ENCODE results near the gene CASQ2.

The CASQ2 gene

DNA sequence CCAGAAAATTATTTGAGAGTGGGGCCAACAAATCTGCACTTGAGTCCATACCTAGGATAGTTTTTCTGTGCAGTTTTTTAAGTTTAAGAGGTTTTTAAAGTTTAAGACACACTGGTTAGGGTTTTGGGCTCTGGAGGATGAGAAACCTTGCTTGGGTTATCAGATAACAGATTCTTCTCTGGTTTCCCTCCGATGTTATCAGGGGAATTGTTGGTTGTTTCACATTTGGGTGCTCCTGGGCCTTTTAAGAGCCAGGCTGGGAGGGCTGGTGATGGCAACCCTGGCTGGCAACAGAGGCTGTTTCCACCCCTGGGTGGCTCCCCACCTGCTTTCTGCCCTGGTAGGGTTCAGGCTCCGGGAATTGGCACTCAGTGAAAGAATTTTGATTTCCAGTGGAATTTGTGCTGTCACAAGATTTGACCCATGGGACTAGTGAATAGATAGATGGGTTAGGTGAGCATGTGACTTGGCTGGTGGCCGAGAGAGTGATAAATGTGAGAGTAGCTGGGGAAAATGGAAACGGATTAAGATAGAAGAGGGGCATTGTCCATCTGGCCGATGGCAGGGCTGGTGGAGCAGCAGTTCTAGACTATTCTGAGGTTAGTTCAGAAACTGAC, 111.9 kb downstream of the CASQ2 start:
- Histone ChIP-seq H3K4me2 (ENCODE audit: insufficient read depth, low read length, poor library complexity, severe bottlenecking) (no peak overlapping the region), H2BK12ac (ENCODE audit: low read length) (no peak overlapping the region), H4K8ac (ENCODE audit: low read depth, low read length) (no peak overlapping the region), H2AK5ac (ENCODE audit: low read depth, low read length) (no peak overlapping the region), H2BK120ac (ENCODE audit: low read depth, low read length) (no peak overlapping the region), H3K79me1 (ENCODE audit: low read depth, low read length) (no peaks in the 10 kb centered on the region), H3K18ac (ENCODE audit: low read length) (no peak overlapping the region), H3K14ac (ENCODE audit: low read length) (no peak overlapping the region), H4K91ac (ENCODE audit: low read depth, low read length, poor library complexity) (no peak overlapping the region), H2BK15ac (ENCODE audit: low read length) (no peak overlapping the region), H2BK5ac (ENCODE audit: low read length) (no peak overlapping the region), H3K36me3 (replicated peaks in 1 of 2; ENCODE audit: control insufficient read depth in 2 of 2, insufficient read depth in 2 of 2, low read length in 2 of 2) (peaks cover 1 to 30% of the 10 kb centered on the region in 2 donors), H3K23ac (ENCODE audit: low read depth, low read length, poor library complexity) (no peak overlapping the region), H3K4ac (ENCODE audit: low read length) (no peak overlapping the region), H3K4me3 (ENCODE audit: low read length in 2 of 2) (no peak overlapping the region), H3K9me3 (replicated peaks in 1 of 2; ENCODE audit: control insufficient read depth in 2 of 2, insufficient read depth in 1 of 2, low read depth in 1 of 2, low read length in 2 of 2) (no peaks in the 10 kb centered on the region), H3K27me3 (ENCODE audit: control insufficient read depth in 3 of 3, insufficient read depth in 3 of 3, low read depth in 1 of 3, low read length in 3 of 3) (no peaks in the 10 kb centered on the region), H3K9ac (ENCODE audit: low read depth, low read length, poor library complexity) (no peak overlapping the region), H3K4me1 (ENCODE audit: control insufficient read depth in 2 of 2, insufficient read depth in 1 of 2, low read depth in 1 of 2, low read length in 2 of 2) (peaks cover 7 to 8% of the 10 kb centered on the region in 2 donors), H2AFZ (ENCODE audit: low read length) (no peak overlapping the region), H3K27ac (replicated peaks; ENCODE audit: low read length) (no peak overlapping the region)
- DNase-seq (ENCODE audit: low spot score): no peak
- WGBS, 2 donors (ENCODE audit: extremely low coverage in 2 of 2, insufficient read length in 2 of 2, insufficient replicate concordance in 1 of 2): no CpG with 5 or more reads among the region's 5 CpGs

DNA sequence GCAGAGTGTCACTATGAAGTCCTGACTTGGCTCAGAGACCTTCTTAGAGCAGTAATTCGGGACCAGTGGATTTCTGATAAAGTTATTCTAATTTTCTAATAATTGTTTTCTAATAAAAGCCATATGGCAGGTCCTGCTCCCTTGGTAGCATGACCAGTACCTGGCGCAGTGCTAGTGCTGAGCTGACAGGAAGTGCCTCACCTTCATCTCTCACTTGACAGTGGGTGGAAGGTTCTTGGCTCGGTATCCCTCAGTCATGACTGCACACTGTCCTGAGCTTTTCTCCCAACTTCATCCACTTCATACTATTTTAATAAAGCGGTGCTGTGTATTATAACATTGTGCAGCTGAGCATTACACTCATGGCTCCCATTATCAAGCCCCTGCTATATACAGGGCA, 112.6 kb downstream of the CASQ2 start:
- Histone ChIP-seq H3K36me3 (replicated peaks in 1 of 2; ENCODE audit: control insufficient read depth in 2 of 2, insufficient read depth in 2 of 2, low read length in 2 of 2) (peaks cover 1 to 28% of the 10 kb centered on the region in 2 donors), H2AK5ac (ENCODE audit: low read depth, low read length) (no peak overlapping the region), H3K9me3 (replicated peaks in 1 of 2; ENCODE audit: control insufficient read depth in 2 of 2, insufficient read depth in 1 of 2, low read depth in 1 of 2, low read length in 2 of 2) (no peaks in the 10 kb centered on the region), H3K4me2 (ENCODE audit: insufficient read depth, low read length, poor library complexity, severe bottlenecking) (no peak overlapping the region), H2AFZ (ENCODE audit: low read length) (no peak overlapping the region), H3K27ac (replicated peaks; ENCODE audit: low read length) (no peak overlapping the region), H3K4me1 (ENCODE audit: control insufficient read depth in 2 of 2, insufficient read depth in 1 of 2, low read depth in 1 of 2, low read length in 2 of 2) (peaks cover 10% of the 10 kb centered on the region in 2 donors), H4K8ac (ENCODE audit: low read depth, low read length) (no peak overlapping the region), H2BK12ac (ENCODE audit: low read length) (no peak overlapping the region), H3K4ac (ENCODE audit: low read length) (no peak overlapping the region), H3K4me3 (ENCODE audit: low read length in 2 of 2) (no peak overlapping the region), H3K18ac (ENCODE audit: low read length) (no peak overlapping the region), H3K79me1 (ENCODE audit: low read depth, low read length) (no peaks in the 10 kb centered on the region), H2BK5ac (ENCODE audit: low read length) (no peak overlapping the region), H3K14ac (ENCODE audit: low read length) (no peak overlapping the region), H3K9ac (ENCODE audit: low read depth, low read length, poor library complexity) (no peak overlapping the region), H4K91ac (ENCODE audit: low read depth, low read length, poor library complexity) (no peak overlapping the region), H2BK15ac (ENCODE audit: low read length) (no peak overlapping the region), H3K27me3 (ENCODE audit: control insufficient read depth in 3 of 3, insufficient read depth in 3 of 3, low read depth in 1 of 3, low read length in 3 of 3) (no peaks in the 10 kb centered on the region), H2BK120ac (ENCODE audit: low read depth, low read length) (no peak overlapping the region), H3K23ac (ENCODE audit: low read depth, low read length, poor library complexity) (no peak overlapping the region)
- WGBS, 2 donors (ENCODE audit: extremely low coverage in 2 of 2, insufficient read length in 2 of 2, insufficient replicate concordance in 1 of 2): no CpG with 5 or more reads among the region's 4 CpGs
- DNase-seq (ENCODE audit: low spot score): no peak

DNA sequence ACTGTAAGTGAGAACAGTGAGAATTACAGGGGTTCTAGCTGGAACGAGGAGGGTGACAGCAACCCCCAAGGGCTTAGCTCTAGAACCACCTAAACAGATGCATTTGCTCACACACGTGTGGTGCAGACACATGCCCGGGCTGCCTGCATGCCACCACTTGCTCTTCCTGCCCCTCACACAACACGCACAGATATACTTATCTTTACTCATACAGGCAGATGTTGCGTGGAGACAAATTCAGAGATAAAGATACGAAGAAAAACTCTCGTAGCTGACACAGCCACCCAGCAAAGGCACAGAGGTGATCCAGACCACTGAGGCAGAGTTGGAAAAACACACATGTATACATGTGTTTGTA, 113.2 kb downstream of the CASQ2 start:
- Histone ChIP-seq H2BK5ac (ENCODE audit: low read length) (peak overlapping the region; percentile 33), H3K18ac (ENCODE audit: low read length) (peak overlapping the region; percentile 53), H3K4ac (ENCODE audit: low read length) (no peak overlapping the region), H3K4me2 (ENCODE audit: insufficient read depth, low read length, poor library complexity, severe bottlenecking) (no peak overlapping the region), H3K14ac (ENCODE audit: low read length) (no peak overlapping the region), H2AFZ (ENCODE audit: low read length) (no peak overlapping the region), H3K9me3 (replicated peaks in 1 of 2; ENCODE audit: control insufficient read depth in 2 of 2, insufficient read depth in 1 of 2, low read depth in 1 of 2, low read length in 2 of 2) (no peaks in the 10 kb centered on the region), H3K9ac (ENCODE audit: low read depth, low read length, poor library complexity) (no peak overlapping the region), H3K36me3 (replicated peaks in 1 of 2; ENCODE audit: control insufficient read depth in 2 of 2, insufficient read depth in 2 of 2, low read length in 2 of 2) (peaks cover 0 to 23% of the 10 kb centered on the region in 2 donors), H2BK15ac (ENCODE audit: low read length) (no peak overlapping the region), H3K4me3 (ENCODE audit: low read length in 2 of 2) (no peak overlapping the region), H3K4me1 (ENCODE audit: control insufficient read depth in 2 of 2, insufficient read depth in 1 of 2, low read depth in 1 of 2, low read length in 2 of 2) (peaks cover 12 to 17% of the 10 kb centered on the region in 2 donors), H4K91ac (ENCODE audit: low read depth, low read length, poor library complexity) (no peak overlapping the region), H3K23ac (ENCODE audit: low read depth, low read length, poor library complexity) (no peak overlapping the region), H4K8ac (ENCODE audit: low read depth, low read length) (no peak overlapping the region), H3K79me1 (ENCODE audit: low read depth, low read length) (no peaks in the 10 kb centered on the region), H2AK5ac (ENCODE audit: low read depth, low read length) (no peak overlapping the region), H3K27me3 (ENCODE audit: control insufficient read depth in 3 of 3, insufficient read depth in 3 of 3, low read depth in 1 of 3, low read length in 3 of 3) (no peaks in the 10 kb centered on the region), H3K27ac (replicated peaks; ENCODE audit: low read length) (no peak overlapping the region), H2BK12ac (ENCODE audit: low read length) (no peak overlapping the region), H2BK120ac (ENCODE audit: low read depth, low read length) (no peak overlapping the region)
- whole genome bisulfite sequencing, 2 donors (ENCODE audit: extremely low coverage in 2 of 2, insufficient read length in 2 of 2, insufficient replicate concordance in 1 of 2): no CpG with 5 or more reads among the region's 7 CpGs
- DNase-seq (ENCODE audit: low spot score): no peak

DNA sequence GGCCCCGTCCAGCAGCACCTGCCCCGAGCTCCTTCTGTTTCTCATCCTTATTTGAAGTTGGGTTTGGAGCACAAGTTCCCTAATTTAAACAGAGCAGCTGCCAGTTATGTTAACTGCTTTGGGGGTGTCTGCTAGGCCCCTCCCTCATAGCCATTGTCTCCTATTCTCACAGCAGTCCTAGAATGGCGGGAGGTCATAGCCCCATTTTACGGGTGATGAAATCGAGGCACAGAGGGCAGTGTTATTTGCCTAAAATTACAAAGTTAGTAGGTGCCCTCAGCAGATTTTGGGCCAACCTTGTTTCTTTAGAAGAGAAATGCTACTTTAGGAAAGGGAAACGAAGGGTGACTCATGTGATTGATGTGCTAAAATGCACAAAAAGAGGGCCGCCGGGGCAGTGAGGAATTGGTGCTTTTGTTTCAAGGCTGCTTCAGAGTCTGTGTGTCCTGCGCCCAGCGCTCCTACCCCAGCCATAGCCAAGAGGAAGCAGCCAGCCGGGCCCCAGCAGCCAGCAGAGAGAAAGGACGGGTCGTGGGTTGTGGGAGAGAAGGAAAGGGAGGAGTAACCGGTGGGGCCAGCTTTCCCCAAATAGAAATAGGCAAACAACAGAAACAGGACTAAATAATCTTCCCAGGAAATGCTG, 113.7 kb downstream of the CASQ2 start:
- no peak overlapping the region for H4K8ac ChIP-seq (ENCODE audit: low read depth, low read length)
- DNase-seq (ENCODE audit: low spot score): no peak
- no peak overlapping the region for H3K4me2 ChIP-seq (ENCODE audit: insufficient read depth, low read length, poor library complexity, severe bottlenecking)
- H3K14ac ChIP-seq (ENCODE audit: low read length): no peak overlapping the region
- H2AFZ ChIP-seq (ENCODE audit: low read length): no peak overlapping the region
- no peaks in the 10 kb centered on the region for H3K9me3 ChIP-seq (replicated peaks in 1 of 2; ENCODE audit: control insufficient read depth in 2 of 2, insufficient read depth in 1 of 2, low read depth in 1 of 2, low read length in 2 of 2)
- no peak overlapping the region for H3K27ac ChIP-seq (replicated peaks; ENCODE audit: low read length)
- no peak overlapping the region for H3K23ac ChIP-seq (ENCODE audit: low read depth, low read length, poor library complexity)
- no peak overlapping the region for H2AK5ac ChIP-seq (ENCODE audit: low read depth, low read length)
- H3K4ac ChIP-seq (ENCODE audit: low read length): no peak overlapping the region
- H3K18ac ChIP-seq (ENCODE audit: low read length): no peak overlapping the region
- no peak overlapping the region for H2BK15ac ChIP-seq (ENCODE audit: low read length)
- no peak overlapping the region for H2BK12ac ChIP-seq (ENCODE audit: low read length)
- H2BK120ac ChIP-seq (ENCODE audit: low read depth, low read length): no peak overlapping the region
- no peak overlapping the region for H4K91ac ChIP-seq (ENCODE audit: low read depth, low read length, poor library complexity)
- peak overlapping the region; percentile 33 for H2BK5ac ChIP-seq (ENCODE audit: low read length)
- H3K79me1 ChIP-seq (ENCODE audit: low read depth, low read length): no peaks in the 10 kb centered on the region
- no peak overlapping the region for H3K9ac ChIP-seq (ENCODE audit: low read depth, low read length, poor library complexity)
- H3K4me1 ChIP-seq (ENCODE audit: control insufficient read depth in 2 of 2, insufficient read depth in 1 of 2, low read depth in 1 of 2, low read length in 2 of 2): peaks cover 16 to 22% of the 10 kb centered on the region in 2 donors
- no CpG with 5 or more reads among the region's 14 CpGs for WGBS, 2 donors (ENCODE audit: extremely low coverage in 2 of 2, insufficient read length in 2 of 2, insufficient replicate concordance in 1 of 2)
- peaks cover 0 to 21% of the 10 kb centered on the region in 2 donors for H3K36me3 ChIP-seq (replicated peaks in 1 of 2; ENCODE audit: control insufficient read depth in 2 of 2, insufficient read depth in 2 of 2, low read length in 2 of 2)
- no peaks in the 10 kb centered on the region for H3K27me3 ChIP-seq (ENCODE audit: control insufficient read depth in 3 of 3, insufficient read depth in 3 of 3, low read depth in 1 of 3, low read length in 3 of 3)
- no peak overlapping the region for H3K4me3 ChIP-seq (ENCODE audit: low read length in 2 of 2)

Data from neuronal stem cell (in vitro differentiated cells).